ENCODE data around the gene OR2A42.
"Not testable (repeated sequence)": the region's sequence is repeated elsewhere in the genome, so short reads cannot be mapped to it uniquely, and the experiment has no call there.

Gene OR2A42

GRCh38 chr7:144220531-144220930, 18.9 kb downstream of the OR2A42 start:
- not testable (repeated sequence) for DNase-seq (ENCODE audit: low read depth)

GRCh38 chr7:144219149-144219548, 20.3 kb downstream of the OR2A42 start:
- DNase-seq (ENCODE audit: low read depth) = not testable (repeated sequence)

GRCh38 chr7:144218581-144218980, 20.8 kb downstream of the OR2A42 start:
- not testable (repeated sequence) for DNase-seq (ENCODE audit: low read depth)

- not testable (repeated sequence) for DNase-seq (ENCODE audit: low read depth)
Measured at GRCh38 chr7:144217200-144217599, 22.2 kb downstream of the OR2A42 start.

GRCh38 chr7:144205306-144205705, 34.1 kb downstream of the OR2A42 start:
- DNase-seq (ENCODE audit: low read depth) = not testable (repeated sequence)

GRCh38 chr7:144203086-144203485, 36.3 kb downstream of the OR2A42 start:
- DNase-seq (ENCODE audit: low read depth) = not testable (repeated sequence)

- not testable (repeated sequence) for DNase-seq (ENCODE audit: low read depth)
Measured at GRCh38 chr7:144201978-144202377, 37.4 kb downstream of the OR2A42 start.

GRCh38 chr7:144198934-144199333, 40.5 kb downstream of the OR2A42 start:
- DNase-seq (ENCODE audit: low read depth) = not testable (repeated sequence)

- DNase-seq (ENCODE audit: low read depth) = not testable (repeated sequence)
Measured at GRCh38 chr7:144195212-144195872, 44.1 kb downstream of the OR2A42 start, which contains the start of gene ARHGEF35. Gene ARHGEF35, minus strand, starts transcription at chr7:144195833. Its CDS starts 7,450 bp downstream, at chr7:144188383.

- DNase-seq (ENCODE audit: low read depth) = not testable (repeated sequence)
Measured at GRCh38 chr7:144194453-144194852, 45.0 kb downstream of the OR2A42 start.

GRCh38 chr7:144193782-144194181, 45.6 kb downstream of the OR2A42 start:
- not testable (repeated sequence) for DNase-seq (ENCODE audit: low read depth)

GRCh38 chr7:144188578-144189171, 50.7 kb downstream of the OR2A42 start:
- DNase-seq (ENCODE audit: low read depth) = not testable (repeated sequence)

GRCh38 chr7:144187848-144188247, 51.6 kb downstream of the OR2A42 start:
- DNase-seq (ENCODE audit: low read depth) = not testable (repeated sequence)

- DNase-seq (ENCODE audit: low read depth) = not testable (repeated sequence)
Measured at GRCh38 chr7:144183166-144183565, 56.2 kb downstream of the OR2A42 start, which contains the start of gene CTAGE4. Gene CTAGE4, plus strand, starts transcription at chr7:144183466. Its CDS starts 38 bp downstream, at chr7:144183504.

GRCh38 chr7:144179165-144179479, 60.3 kb downstream of the OR2A42 start:
- not testable (repeated sequence) for DNase-seq (ENCODE audit: low read depth)

- DNase-seq (ENCODE audit: low read depth) = not testable (repeated sequence)
Measured at GRCh38 chr7:144178380-144179164, 60.8 kb downstream of the OR2A42 start.
